HepG2 (cell line): ENCODE results near the gene PCGF3. TPM values are rescaled to one million over a fixed set of nuclear protein-coding genes. Genes with fewer than 3 reads are reported as not detected.

Experiments used
- CSRNP1 ChIP-seq: sonication (generic); formaldehyde crosslinking; IDR thresholded peaks from 2 replicates; pipeline ENCODE4 v1.8.1; 2023; ENCODE audit warnings: mild to moderate bottlenecking, missing genetic modification reagents
- FOXP4 ChIP-seq: sonication (generic); formaldehyde crosslinking; IDR thresholded peaks from 2 replicates; pipeline ENCODE4 v1.4.0; 2020; ENCODE audit warnings: missing genetic modification reagents
- HMG20A ChIP-seq: IDR thresholded peaks from 2 replicates; pipeline ENCODE4 v1.6.1; 2016; ENCODE audit warnings: borderline replicate concordance
- IRF1 ChIP-seq: sonication (generic); formaldehyde crosslinking; IDR thresholded peaks from 2 replicates; pipeline ENCODE4 v1.4.0; 2020; ENCODE audit warnings: low read depth, mild to moderate bottlenecking, missing genetic modification reagents
- TFDP2 ChIP-seq: sonication (generic); formaldehyde crosslinking; IDR thresholded peaks from 2 replicates; pipeline ENCODE4 v1.4.0; 2020; ENCODE audit warnings: missing genetic modification reagents
- ZFAT ChIP-seq: sonication (generic); formaldehyde crosslinking; conservative IDR thresholded peaks from 2 replicates; pipeline ENCODE4 v1.8.1; 2023; ENCODE audit warnings: missing genetic modification reagents, inconsistent platforms
- ZNF235 ChIP-seq: sonication (generic); formaldehyde crosslinking; IDR thresholded peaks from 2 replicates; pipeline ENCODE4 v1.8.1; 2023; ENCODE audit warnings: mild to moderate bottlenecking, missing genetic modification reagents, borderline replicate concordance
- ZNF280B ChIP-seq: sonication (generic); formaldehyde crosslinking; IDR thresholded peaks from 2 replicates; pipeline ENCODE4 v1.5.0; 2020; ENCODE audit warnings: missing genetic modification reagents, mild to moderate bottlenecking, borderline replicate concordance
- ZNF549 ChIP-seq: sonication (generic); formaldehyde crosslinking; IDR thresholded peaks from 2 replicates; pipeline ENCODE4 v1.5.0; 2020; ENCODE audit warnings: missing genetic modification reagents
- ZNF572 ChIP-seq: sonication (generic); formaldehyde crosslinking; IDR thresholded peaks from 2 replicates; pipeline ENCODE4 v1.5.1; 2020; ENCODE audit warnings: mild to moderate bottlenecking, missing genetic modification reagents
- ZNF646 ChIP-seq: sonication (generic); formaldehyde crosslinking; IDR thresholded peaks from 2 replicates; pipeline ENCODE4 v1.9.0; 2021; ENCODE audit warnings: mild to moderate bottlenecking, missing genetic modification reagents
- ZNF704 ChIP-seq: sonication (generic); formaldehyde crosslinking; IDR thresholded peaks from 2 replicates; pipeline ENCODE4 v1.8.1; 2023; ENCODE audit warnings: mild to moderate bottlenecking, inconsistent platforms, moderate library complexity, missing genetic modification reagents, borderline replicate concordance
- polyA plus RNA-seq, 8 experiments: library from polyadenylated mRNA; depleted of rRNA in 3 of 8; stranded (reverse) in 7 of 8; unstranded in 1 of 8; fragments of >200 nt; fragmentation: Illumina TruSeq in 4 of 8; extraction: Trizol in 4 of 8; gene quantifications; 2 replicates each; pipeline versions ENCODE4 v1.2.1 to v1.2.3, GENCODE V29; 2011 to 2016; ENCODE audit warnings: low read depth in 4 of 8, missing spikeins in 1 of 8, mixed read lengths in 1 of 8; ENCODE audit not compliant: insufficient read depth in 1 of 8
- total RNA-seq, 5 experiments: library from RNA; depleted of rRNA; stranded (reverse); fragments of >200 nt; fragmentation: Illumina TruSeq; extraction: Trizol; gene quantifications; 2 replicates each; pipeline ENCODE4 v1.2.3, GENCODE V29; 2016; ENCODE audit warnings: low read depth in 1 of 5

PCGF3 gene
- total and polyA plus RNA-seq, 2 of the 13 experiments (the other 11 are each of a cell fraction or from before 2014, with no cell fraction given), result 28.6 to 66.2 TPM

- TF ChIP-seq ZNF280B (CRISPR knock-in tag) (no peak), CSRNP1 (CRISPR knock-in tag) (0 out of 2 replicates have a peak, but pooled peaks have one; percentile 27), ZNF549 (no peak), ZNF235 (CRISPR knock-in tag) (no peak), ZFAT (CRISPR knock-in tag) (no peak), ZNF646 (CRISPR knock-in tag) (no peak), ZNF572 (CRISPR knock-in tag) (no peak), IRF1 (CRISPR knock-in tag) (no peak), ZNF704 (CRISPR knock-in tag) (no peak), HMG20A (CRISPR knock-in tag) (no peak), FOXP4 (0 out of 2 replicates have a peak, but pooled peaks have one; percentile 13), TFDP2 (peak; percentile 92)
Observed at GRCh38 chr4:673349-674091, 32.1 kb upstream of the PCGF3 start (continued).
